ENCODE data around the gene PCSK7.

The PCSK7 gene

DNA sequence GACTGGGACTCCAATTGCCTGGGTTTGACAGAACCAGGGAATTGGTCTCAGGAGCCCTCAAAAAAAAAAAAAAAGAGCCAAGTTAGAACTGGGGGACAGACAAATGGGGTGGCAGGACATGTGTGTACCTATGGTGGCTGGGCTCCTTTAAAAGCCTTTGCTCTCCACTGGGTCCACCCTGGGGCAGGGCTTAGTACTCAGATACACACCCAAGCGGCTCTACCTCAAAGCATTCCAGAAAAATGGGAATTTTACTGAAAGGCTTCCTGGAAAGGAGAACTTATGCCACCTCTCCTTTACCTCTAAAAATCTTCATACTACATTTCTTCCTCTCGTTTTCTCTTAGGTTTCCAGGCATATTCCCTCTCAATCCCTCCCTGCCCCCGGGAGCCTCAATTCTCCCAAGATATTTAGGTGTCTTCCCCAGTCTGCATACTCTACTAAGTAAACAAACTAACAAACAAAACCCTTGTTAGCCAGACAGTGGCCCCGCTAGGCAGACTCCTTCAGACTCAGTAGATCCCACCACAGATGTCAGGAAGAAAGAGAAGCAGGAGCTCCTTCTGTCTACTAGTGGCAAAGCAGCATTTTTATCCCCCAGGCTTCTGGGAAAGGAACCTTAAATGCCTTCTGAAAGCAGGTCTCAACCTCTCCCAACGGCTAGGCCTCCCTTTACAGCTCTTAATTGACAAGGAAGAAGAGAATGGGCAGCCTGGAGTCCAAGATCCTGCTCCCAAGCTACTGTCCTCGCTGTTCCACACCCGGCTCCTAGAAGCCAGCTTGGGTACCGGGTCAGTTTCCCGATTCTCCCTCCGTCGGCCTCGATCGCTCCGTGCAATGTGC lies 653 bp downstream of the PCSK7 start:
- no peak for DNase-seq (ENCODE audit: low spot score)

DNA sequence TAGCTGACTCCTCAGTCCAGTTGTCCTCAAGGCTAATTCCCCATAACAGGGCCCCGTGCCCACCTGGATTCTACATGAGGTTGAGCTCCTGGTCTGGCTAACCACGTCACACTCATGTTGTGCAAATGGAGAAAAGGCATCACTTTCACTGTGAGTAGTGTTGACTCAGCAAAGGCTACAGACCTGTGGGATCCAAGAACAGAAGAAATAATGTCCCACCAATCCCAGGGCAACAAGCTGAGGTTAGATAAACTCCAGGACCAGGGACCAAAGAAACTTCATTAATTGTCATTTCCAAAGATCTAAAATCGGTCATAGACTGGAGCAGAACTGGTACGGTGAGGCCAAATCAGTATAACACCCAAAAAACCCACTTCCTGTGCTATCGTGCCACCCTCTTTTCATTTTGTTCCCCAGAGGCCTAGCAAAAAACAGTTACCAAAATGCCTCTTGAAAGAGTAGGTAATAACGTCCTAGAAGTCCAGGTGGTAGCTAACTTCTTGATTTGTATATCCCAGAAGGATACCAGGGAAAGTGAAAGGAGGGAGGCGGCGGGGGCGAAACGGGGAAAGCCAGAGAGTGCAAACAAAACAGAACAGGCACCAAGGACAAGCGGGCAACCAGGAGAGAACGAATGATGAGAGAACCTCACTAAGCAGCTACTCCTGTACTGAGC lies 1.4 kb downstream of the PCSK7 start:
- DNase-seq (ENCODE audit: low spot score), result peak; percentile 67

DNA sequence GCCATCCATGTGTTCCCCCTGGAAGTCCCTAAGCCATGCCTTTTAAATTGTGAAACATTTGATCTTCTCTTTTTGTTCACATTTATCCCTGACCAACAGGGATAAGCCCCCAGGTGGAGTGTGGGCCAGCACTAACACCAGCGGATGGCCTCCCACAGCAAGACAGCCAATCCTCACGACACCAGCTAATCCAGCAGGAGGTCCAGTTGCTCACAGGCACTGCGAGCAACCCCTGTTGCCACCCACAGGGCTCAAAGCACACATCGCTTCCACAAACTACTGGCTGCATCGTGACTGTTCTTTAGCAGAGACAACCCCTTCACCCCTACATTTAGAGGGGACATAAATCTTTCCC lies 2.0 kb downstream of the PCSK7 start:
- no peak for DNase-seq (ENCODE audit: low spot score)

DNA sequence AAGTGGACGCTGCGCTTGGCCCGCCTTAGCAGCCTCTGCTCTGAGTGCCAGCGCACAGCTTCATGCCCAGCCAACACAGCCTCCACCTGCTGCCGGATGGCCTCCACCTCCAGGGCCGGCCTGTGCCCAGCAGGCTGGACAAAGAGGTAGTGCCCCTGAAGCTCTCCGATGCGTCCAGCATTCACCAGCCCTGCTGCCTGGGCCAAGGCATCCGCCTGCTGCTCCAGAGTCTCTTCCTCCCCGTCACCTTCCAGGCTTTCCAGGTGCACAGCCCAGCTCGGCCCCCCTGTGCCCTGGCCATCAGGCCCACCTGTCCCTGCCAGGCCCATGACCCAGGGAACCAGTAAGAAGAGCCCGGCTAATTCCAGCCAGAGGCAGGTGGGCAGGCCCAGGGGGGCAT lies 2.5 kb downstream of the PCSK7 start:
- no peak for DNase-seq (ENCODE audit: low spot score)

DNA sequence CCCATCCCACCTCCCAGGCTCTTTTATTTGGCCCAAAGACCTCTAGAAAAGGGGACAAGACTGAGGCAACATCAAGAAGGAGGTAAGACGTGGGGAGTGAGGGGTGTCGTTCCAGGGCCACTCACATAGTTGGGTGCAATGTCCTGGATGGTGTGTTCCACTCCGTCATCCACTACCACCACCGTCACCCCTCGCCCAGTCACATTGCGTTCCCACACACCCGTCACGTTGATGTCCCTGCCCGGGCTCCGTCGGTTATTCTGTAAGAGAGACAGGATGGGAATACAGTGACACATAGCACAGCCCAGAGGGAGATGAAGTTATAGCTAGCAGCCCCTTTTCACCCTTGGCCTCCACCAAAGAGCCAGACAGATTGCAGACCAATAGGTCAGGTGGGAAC lies 3.8 kb downstream of the PCSK7 start:
- no peak for DNase-seq (ENCODE audit: low spot score)

DNA sequence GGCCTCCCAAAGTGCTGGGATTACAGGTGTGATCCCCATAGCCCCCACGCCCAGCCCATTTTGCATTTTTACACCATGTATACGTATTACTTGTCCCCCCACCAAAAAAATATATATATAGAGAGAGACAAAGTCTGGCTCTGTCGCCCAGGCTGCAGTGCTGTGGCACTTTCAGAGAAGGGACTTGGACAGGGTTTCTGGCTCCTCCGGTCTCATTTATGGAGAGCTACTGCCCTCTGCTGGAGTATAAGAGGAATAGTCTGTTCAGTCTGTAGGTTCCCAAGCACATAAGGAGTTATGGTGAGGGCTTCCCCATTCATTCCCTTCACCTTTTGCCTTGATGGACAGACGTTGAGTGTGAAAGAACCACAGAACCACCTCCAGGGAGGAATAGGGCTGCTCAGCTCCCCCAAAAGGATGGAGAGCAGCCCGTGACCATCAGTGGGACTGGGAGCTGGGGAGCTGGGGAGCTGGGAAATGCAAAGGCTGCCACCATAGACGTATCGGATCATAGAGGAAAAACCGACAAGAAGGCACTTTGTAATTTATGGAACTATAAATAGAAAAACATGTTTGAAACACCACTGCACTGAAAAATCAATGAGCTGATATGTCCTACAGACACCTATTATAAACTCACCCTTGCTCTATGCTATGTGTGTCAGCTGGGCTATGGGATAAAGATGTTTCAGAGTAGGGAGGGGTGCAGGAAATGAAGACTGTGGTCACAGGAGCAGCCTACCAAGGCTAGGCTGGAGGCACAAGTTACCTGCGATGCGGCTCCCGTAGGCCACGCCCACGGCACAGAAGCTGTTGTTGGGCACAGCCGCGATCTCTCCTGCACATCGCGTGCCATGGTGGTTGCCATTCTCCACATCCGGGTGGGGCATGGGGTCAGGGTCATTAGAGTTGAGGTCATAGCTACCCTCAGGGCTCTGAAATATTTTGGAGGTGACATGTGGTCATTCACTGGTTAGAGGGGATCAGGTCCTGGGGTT lies 5.2 kb downstream of the PCSK7 start:
- DNase-seq (ENCODE audit: low spot score), result peak; percentile 84

DNA sequence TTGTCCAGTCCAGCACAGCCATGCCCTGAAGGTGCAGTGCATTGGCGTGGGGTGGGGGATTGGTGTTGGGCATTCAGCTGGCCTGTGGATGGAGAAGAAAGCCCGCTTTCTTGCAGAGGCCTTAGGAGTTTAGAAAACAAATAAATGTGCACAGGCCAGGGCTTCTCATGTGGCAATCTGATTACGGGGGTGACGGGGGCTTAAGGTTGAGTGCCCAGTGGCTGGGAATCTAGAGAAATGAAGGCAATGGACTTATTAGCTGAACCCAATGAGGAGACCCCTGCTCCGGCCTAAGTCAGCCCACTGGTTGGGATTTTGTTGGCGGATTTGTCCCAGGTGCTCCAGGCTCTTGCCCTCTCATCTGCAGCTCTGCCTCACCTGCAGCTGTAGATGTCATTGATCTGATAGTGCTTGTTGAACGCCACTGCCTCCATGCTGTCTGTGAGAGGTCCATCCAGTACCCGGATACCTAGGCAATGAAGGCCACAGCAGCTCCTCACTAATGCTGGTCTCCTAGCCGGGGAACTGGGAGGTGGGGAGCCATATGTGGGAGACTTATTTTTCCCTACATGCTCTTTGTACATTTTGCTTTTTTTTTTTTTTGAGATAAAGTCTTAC lies 6.2 kb downstream of the PCSK7 start:
- DNase-seq (ENCODE audit: low spot score), result no peak

DNA sequence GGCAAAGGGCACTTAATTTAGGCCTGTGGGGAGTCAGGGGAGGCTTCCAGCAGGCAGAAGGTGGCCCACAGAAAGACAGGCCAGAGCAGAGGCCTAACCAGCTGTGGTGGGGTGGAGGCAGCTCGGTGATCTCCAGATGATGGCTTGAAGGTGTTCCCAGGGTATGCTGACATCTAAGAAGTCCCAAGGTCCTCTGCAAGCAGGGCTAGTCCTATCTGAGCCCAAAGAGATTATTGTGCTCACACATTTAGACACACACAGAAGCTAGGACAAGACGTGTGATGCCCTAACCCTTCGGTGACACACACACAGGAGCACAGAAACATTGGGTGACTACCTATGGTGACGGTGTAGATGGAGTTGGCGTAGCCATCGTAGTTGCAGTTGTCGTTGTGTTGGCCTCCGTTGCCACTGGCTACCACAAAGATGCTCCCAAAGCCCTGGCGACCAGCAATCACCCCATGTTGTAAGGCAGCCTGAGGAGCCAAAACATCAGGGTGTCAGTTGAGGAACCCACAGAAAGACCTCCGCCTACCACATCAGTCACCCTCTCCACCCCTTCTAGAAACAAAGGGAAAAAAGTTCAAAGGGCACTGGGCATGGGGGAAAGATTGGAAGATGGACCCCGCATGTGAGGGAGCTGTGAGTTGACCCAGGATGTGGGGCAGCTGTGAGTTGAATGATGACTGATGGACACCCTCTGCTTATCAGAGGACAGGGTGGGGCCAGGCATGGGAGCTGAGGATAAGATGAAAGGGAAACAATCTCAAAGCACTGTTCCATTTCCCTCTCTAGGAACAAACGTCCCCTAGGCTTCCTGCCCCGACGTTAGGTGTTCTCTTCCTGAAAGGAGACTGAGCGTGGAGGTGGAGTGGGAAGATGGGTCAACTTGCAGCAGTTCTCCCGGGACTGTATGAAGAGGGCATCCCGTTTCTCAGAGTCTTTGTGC lies 7.9 kb downstream of the PCSK7 start:
- no peak for DNase-seq (ENCODE audit: low spot score)

DNA sequence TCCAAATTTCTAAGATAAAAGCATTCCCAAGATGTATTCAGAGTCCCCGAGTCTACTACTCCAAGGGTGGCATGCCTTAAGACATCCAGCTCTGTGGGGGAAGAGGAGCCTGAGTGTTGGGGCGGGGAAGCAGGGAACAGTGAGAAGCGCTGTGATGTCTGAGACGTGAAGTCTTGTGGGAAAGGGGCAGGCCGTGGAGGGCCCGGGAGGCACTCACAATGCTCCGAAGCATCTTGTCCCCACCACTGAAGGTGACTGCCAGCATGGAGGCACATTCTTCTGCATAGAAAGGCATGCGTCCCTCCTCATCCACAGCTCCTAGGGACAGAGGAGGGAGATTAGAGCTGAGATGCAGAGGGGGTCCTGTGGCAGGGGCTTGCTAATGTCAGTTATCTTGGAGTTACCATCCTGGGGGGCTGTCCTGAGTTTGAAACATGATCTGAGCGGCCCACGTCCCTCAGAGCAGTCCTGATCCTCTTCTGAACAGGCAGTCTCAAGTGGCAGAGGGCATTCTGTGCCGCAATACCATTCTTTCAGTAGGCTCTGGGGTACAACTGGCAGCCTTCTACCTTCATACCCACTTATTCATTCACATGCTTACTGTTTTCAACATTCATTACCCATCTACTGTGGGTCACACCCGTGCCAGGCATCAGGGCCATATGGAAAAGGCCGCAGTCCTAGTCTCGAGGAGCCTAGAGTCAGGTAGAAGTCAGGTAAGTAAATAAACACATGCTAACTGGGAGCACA lies 8.7 kb downstream of the PCSK7 start:
- DNase-seq (ENCODE audit: low spot score), result no peak

DNA sequence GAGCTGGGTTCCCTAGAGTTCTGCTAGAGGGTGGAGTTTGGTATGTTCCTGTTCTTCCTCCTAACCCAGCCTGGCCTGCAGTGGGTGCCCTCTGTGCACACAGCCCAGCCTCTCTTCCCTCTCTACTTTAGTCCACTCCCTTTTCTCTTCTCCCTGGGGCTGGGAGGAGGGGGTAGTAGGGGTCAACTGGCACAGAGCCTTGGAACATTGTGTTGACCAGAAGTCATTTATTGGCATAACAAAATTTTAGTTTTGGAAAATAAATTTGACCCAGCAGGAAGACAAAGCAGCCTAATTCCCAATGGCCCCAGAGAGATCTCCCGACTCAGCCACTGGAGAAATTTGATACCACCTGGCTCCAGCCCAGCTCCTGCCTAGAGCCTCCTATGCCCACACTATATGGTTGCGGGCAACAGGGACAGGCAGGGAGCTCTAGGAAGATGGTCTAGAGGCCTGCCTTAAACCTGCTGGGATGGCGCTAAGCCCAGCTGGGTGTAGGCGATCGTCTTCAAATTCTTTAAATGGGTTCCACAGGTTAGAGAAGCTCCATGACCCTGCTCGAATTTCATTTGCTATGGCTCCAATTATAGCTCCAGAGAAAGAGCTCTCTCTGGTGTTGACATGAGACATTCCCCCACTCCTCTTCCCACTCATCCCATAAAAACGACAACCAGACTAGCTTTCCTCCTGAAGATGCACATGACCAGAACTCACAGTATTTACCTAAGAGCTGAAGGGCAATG lies 9.9 kb downstream of the PCSK7 start:
- DNase-seq (ENCODE audit: low spot score), result no peak

DNA sequence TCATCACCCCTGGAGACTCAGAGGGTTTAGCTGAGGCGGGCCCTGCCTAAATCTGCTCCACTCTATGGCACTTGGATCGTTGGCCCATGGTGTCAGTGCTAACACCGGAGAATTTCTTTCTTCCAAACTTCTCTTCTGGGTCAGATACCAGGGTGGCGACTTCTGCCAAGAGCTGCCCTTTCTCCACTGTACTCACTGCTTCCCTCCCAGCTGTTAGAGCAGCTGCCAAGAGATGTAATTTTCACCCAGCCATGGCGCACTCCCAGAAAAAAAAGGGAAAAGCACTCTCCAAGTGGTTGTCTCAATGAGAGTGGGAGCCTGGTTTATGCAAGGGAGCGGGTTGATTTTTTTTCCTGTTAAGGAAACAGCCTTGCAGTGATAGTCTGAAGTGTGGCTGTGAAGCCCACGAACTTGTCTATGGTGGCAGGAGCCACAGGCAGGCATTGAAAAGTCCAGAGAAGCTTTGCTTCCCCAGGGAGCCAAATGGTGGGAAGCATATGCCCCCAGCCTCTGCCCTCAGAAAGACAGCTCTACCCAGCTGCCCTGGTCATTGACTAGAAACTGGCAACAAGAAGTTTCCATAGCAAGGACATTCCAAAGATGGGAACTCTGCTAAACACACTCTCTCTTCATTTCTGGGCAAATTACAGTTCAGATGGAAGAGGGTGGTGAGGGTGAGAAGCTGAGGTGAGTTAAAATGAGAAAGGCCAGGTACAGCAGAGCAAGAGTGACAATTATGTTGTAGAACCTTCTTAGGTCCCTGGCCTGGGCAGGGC lies 10.7 kb downstream of the PCSK7 start:
- no peak for DNase-seq (ENCODE audit: low spot score)

DNA sequence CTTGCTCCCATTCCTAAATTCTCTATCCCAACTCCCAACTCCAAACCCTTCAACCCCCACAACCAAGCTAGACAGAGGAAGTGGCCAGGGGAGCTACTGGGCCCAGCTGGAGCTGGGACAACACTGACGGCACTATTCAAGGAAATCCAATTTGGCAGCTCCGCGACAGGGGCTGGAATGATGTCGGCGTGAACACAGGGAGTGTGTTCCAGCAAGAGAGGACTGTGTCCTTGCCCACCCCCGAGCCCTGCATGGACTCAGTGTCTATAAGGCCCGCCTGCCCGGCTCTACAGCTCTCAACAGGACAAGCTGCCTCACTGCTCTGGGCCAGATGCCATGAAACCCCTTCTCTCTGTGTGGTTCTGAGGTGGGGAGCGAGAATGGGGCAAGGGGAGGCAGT lies 11.3 kb downstream of the PCSK7 start:
- no peak for DNase-seq (ENCODE audit: low spot score)

DNA sequence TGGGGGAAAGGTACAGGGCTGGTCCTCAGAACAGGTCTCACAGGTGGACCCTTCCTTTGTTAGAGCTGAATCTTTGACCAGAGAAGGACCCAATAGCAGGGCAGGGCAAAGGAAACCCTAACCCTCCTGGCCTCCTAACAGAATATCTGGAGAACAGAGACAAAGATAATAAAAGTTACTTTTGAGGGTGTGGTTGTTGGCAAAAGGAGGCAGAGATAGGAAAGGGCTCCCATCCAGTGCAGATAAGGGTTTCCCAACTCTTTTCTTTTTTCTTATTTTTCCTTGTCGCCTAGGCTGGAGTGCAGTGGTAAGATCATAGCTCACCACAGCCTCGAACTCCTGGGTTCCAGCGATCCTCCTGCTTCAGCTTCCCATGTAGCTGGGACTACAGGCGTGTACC lies 11.9 kb downstream of the PCSK7 start:
- no peak for DNase-seq (ENCODE audit: low spot score)

DNA sequence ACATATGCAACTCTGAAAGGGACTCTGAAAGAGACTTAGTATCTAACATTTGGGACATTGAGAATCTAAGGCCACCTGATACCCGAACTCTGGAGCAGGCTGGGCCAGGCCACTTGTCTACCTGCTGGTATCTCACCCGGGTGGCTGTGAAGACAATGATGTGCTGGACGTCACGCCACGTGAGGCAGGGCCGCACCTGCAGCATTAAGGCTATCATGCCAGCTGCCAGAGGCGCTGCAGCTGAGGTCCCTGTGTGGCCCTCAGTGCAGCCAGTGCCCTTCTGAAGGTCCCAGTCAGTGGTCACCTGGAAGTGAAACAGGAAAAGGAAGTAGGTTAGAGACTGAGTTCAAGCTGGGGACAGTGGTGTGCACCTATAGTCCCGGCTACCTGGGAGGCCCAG lies 12.4 kb downstream of the PCSK7 start:
- DNase-seq (ENCODE audit: low spot score), result no peak

DNA sequence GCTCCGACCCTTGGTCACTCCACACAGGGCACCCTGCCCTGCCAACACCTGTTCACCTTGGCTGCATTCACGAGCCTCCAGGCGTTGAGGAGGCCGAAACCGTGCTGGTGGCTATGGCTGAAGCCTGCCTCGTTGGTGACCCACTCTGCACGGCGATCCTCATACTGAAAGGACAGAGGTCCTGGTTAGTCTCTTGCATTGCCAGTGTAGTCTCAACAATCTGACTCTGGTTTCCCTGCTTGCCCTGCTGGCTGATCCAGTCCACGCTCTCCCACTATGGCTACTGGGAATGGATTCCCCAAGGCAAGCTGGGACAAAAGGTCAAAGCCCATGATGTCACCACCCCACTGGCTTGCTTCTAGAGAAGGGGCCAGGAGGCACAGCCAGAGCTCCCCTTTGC lies 12.9 kb downstream of the PCSK7 start:
- no peak for DNase-seq (ENCODE audit: low spot score)

DNA sequence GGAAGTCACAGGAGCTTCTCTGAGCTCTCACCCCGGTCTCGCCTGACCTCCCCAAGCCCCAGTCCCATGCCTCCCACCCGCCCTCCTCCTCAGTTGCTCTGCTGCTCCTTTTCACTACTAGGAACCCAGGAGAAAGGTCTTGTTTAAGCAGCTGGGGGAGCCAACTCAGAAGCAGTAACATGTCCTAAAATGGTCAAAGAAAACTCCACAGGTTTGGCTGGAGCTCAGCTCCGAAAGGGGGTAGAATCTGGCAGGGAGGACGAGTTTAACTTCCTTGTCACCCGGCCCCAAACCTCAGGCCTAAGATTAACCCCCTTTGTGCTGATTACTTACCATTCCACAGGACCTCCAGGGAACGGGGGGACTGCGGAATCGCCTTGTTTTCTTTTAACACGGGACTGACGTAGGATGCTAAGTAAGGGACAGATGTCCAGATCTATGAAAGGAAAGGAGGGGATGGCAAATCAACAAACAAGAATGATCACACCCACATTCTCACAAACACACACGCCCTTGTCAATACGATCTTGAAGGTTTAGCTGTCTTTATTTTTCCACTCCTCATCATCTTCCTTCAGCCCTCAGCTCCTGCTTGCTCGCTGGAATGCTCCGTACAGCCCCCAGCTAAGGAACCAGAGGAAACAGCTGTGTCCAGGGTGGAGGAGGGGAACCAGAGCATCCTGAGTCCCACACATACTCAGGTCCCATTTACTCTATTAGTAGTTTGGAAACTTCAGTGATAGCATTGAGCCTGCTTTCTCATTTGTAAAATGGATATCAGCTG lies 13.5 kb downstream of the PCSK7 start:
- no peak for DNase-seq (ENCODE audit: low spot score)

DNA sequence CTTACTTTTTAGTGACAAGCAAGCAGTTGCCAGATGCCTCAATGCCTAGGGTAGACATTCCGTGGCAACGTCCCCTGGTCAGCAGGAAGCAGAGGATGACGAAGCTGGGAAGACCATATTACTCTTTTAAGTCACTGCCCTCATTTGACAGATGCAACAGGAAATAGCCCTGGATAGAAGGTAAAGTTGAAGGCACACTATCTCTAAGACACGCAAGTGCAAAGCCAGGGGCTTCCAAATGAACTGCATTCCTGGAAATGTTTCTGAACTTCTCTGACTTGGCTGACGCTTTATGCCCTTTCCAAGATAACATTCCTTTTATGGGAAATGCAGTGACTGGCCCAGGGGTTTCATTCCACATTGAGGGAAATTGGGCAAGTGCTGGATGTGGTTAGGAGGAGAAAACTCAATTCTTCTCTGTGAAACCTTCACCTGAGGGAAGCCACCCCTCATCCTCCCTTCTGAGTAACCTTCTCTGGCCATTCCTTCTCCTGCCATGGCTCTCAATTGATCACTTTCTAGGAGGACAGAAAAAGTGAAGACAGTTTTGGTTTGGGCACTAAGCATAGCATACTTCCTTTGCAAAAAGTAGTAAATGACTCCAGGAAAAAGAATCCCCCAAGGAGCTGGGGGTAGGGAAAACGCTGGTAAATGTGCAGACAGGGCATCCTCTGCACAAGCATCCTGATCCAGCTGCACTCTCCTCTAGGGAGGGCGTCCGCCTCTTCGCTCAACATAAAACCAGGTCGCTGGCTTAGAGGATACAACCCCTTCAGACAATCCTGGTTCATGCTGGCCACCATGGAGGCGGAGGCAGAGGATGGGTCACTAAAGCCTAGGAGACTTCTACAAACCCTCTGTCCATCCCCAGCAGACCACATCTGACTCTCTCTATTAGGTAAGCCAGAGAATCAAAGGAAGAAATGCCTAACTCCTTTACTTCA lies 14.5 kb downstream of the PCSK7 start:
- DNase-seq (ENCODE audit: low spot score), result no peak
